Measurements from ENCODE around the gene PRKX. TPM values are rescaled to one million over a fixed set of nuclear protein-coding genes. Genes with fewer than 3 reads are reported as not detected.
"Not testable (repeated sequence)": the region's sequence is repeated elsewhere in the genome, so short reads cannot be mapped to it uniquely, and the experiment has no call there.

Gene PRKX
- total RNA-seq, 4 donors from 2014 or later, result 27.8 to 43.7 (median 41.2) TPM

DNA sequence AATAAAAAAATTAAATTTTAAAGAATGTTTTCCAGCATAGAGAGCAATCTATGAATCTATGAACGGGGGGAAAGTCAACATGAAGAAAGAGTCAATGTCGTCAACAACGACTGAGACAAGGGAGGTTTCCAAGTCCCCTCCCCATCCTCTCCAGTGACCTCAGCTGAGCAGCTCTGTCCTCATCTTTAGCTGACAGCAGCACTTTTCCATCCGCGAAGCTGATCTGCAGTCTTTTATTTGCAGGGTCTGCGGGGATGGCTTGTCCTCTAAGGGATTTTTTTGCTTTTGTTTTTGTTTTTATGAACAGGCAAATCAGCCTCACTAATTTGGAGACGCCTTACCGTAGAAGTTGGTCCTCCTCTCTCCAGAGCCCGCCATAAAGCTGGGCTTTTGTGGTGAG lies 46.5 kb downstream of the PRKX start:
- Histone ChIP-seq H3K4me1 (no peaks in the 10 kb centered on the region), H3K4me3 (no peak overlapping the region), H3K9me3 (no peaks in the 10 kb centered on the region), H3K27ac (no peak overlapping the region), H3K36me3 (no peaks in the 10 kb centered on the region), H3K27me3 (no peaks in the 10 kb centered on the region)
- WGBS, result 83% methylated on average over 9 of the region's 9 CpGs
- DNase-seq (ENCODE audit: low spot score in 2 of 2), result no peak
- TF ChIP-seq POLR2AphosphoS5 (IDR thresholded peaks at IDR 0.05), result no peak
- TF ChIP-seq CTCF (IDR thresholded peaks at IDR 0.05), result no peak
- TF ChIP-seq EP300 (IDR thresholded peaks at IDR 0.05), result no peak
- TF ChIP-seq POLR2A (IDR thresholded peaks at IDR 0.05), result no peak

- DNase-seq (ENCODE audit: low spot score in 2 of 2), result no peak
- H3K27me3 ChIP-seq, result no peaks in the 10 kb centered on the region
- no peak overlapping the region for H3K27ac ChIP-seq
- no peaks in the 10 kb centered on the region for H3K9me3 ChIP-seq
- H3K36me3 ChIP-seq, result no peaks in the 10 kb centered on the region
- H3K4me3 ChIP-seq, result no peak overlapping the region
- H3K4me1 ChIP-seq, result no peaks in the 10 kb centered on the region
- 95% methylated on average over 12 of the region's 12 CpGs for WGBS
- TF ChIP-seq POLR2AphosphoS5 (IDR thresholded peaks at IDR 0.05) (no peak), CTCF (IDR thresholded peaks at IDR 0.05) (no peak), POLR2A (IDR thresholded peaks at IDR 0.05) (no peak), EP300 (IDR thresholded peaks at IDR 0.05) (no peak)
These were observed 48.5 kb downstream of the PRKX start for GRCh38 chrX:3664921-3665320.

GRCh38 chrX:3663576-3664250 lies 49.7 kb downstream of the PRKX start:
- 74% methylated on average over 9 of the region's 9 CpGs for WGBS
- not testable (repeated sequence) for H3K27ac ChIP-seq; H3K9me3 ChIP-seq; H3K4me3 ChIP-seq; H3K36me3 ChIP-seq; H3K27me3 ChIP-seq; DNase-seq (ENCODE audit: low spot score in 2 of 2); H3K4me1 ChIP-seq

- Histone ChIP-seq H3K4me3 (no peak overlapping the region), H3K4me1 (no peaks in the 10 kb centered on the region), H3K27ac (no peak overlapping the region), H3K27me3 (no peaks in the 10 kb centered on the region), H3K36me3 (peaks cover 3% of the 10 kb centered on the region), H3K9me3 (no peaks in the 10 kb centered on the region)
- DNase-seq (ENCODE audit: low spot score in 2 of 2), result no peak
- WGBS, result 83% methylated on average over 10 of the region's 10 CpGs
- TF ChIP-seq EP300 (IDR thresholded peaks at IDR 0.05), result no peak
- TF ChIP-seq POLR2A (IDR thresholded peaks at IDR 0.05), result no peak
- TF ChIP-seq CTCF (IDR thresholded peaks at IDR 0.05), result no peak
- TF ChIP-seq POLR2AphosphoS5 (IDR thresholded peaks at IDR 0.05), result no peak
These were observed 53.7 kb downstream of the PRKX start for GRCh38 chrX:3659761-3660160.

GRCh38 chrX:3655181-3655580 lies 58.3 kb downstream of the PRKX start:
- H3K36me3 ChIP-seq, result peaks cover 9% of the 10 kb centered on the region
- TF ChIP-seq EP300 (IDR thresholded peaks at IDR 0.05) (no peak), CTCF (IDR thresholded peaks at IDR 0.05) (no peak), POLR2AphosphoS5 (IDR thresholded peaks at IDR 0.05) (no peak), POLR2A (IDR thresholded peaks at IDR 0.05) (no peak)
- WGBS, result 93% methylated on average over 19 of the region's 19 CpGs
- no peak for DNase-seq (ENCODE audit: low spot score in 2 of 2)
- H3K4me1 ChIP-seq, result no peaks in the 10 kb centered on the region
- H3K27ac ChIP-seq, result no peak overlapping the region
- no peaks in the 10 kb centered on the region for H3K27me3 ChIP-seq
- H3K4me3 ChIP-seq, result no peak overlapping the region
- no peaks in the 10 kb centered on the region for H3K9me3 ChIP-seq

DNA sequence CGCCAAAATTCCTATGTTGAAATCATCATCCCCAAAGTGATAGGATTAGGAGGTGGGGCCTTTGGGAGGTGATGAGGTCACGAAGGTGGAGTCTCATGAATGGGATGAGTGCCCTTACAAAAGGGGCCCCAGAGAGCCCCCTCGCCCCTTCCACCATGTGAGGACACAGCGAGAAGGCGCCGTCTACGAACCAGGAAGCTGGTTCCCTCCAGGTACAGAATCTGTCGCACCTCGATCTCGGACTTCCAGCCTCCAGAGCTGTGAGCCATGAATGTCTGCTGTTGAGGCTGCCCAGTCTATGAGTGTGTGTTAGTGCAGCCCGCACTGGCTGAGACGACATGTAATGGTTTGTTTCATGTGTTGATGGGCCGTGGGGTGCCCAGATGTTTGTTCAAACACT lies 60.3 kb downstream of the PRKX start:
- no peaks in the 10 kb centered on the region for H3K9me3 ChIP-seq
- H3K27ac ChIP-seq, result no peak overlapping the region

More for the DNA sequence above, 60.3 kb downstream of the PRKX start:
- Histone ChIP-seq H3K27me3 (no peaks in the 10 kb centered on the region), H3K4me1 (no peaks in the 10 kb centered on the region), H3K36me3 (peaks cover 9% of the 10 kb centered on the region), H3K4me3 (no peak overlapping the region)
- DNase-seq (ENCODE audit: low spot score in 2 of 2), result no peak
- WGBS, result 95% methylated on average over 10 of the region's 13 CpGs
- no peak for TF ChIP-seq CTCF (IDR thresholded peaks at IDR 0.05)
- TF ChIP-seq POLR2AphosphoS5 (IDR thresholded peaks at IDR 0.05), result no peak
- no peak for TF ChIP-seq POLR2A (IDR thresholded peaks at IDR 0.05)
- TF ChIP-seq EP300 (IDR thresholded peaks at IDR 0.05), result no peak
